WTC11 (cell line): ENCODE data around the gene WDR47.
"Not testable (repeated sequence)": the region's sequence is repeated elsewhere in the genome, so short reads cannot be mapped to it uniquely, and the experiment has no call there.

Source experiments
- ESRRA ChIP-seq: sonication (generic); formaldehyde crosslinking; IDR thresholded peaks from 2 replicates; pipeline ENCODE4 v1.8.1; 2022; ENCODE audit warnings: mild to moderate bottlenecking, missing genetic modification reagents, borderline replicate concordance
- RORB ChIP-seq: fragments of 250-450 bp; sonication (Bioruptor Pico); IDR thresholded peaks from 2 replicates; pipeline ENCODE4 v1.9.0; 2021; ENCODE audit warnings: mild to moderate bottlenecking
- TCF7 ChIP-seq: sonication (generic); formaldehyde crosslinking; IDR thresholded peaks from 2 replicates; pipeline ENCODE4 v1.8.0; 2022; ENCODE audit warnings: mild to moderate bottlenecking, low read depth, missing genetic modification reagents, moderate library complexity
- TF ChIP-seq, protein P1 (sequence below): fragments of 200-600 bp; IDR thresholded peaks from 2 replicates; pipeline ENCODE4 v1.8.0; 2022; ENCODE audit warnings: antibody characterized with exemption
- TF ChIP-seq, protein P2 (sequence below): sonication (generic); formaldehyde crosslinking; IDR thresholded peaks from 2 replicates; pipeline ENCODE4 v1.8.1; 2023; ENCODE audit warnings: mild to moderate bottlenecking, moderate library complexity, missing genetic modification reagents

DNA sequence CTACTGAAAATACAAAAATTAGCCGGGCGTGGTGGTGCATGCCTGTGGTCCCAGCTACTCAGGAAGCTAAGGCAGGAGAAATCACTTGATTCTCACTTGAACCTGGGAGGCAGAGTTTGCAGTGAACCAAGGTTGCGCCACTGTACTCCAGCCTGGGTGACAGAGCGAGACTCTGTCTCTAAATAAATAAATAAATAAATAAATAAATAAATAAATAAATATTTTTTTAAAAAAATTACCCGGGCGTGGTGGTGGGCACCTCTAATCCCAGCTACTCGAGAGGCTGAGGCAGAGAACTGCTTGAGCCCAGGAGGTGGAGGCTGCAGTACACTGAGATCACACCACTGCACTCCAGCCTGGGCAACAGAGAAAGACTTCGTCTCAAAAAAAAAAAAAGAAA is 12.4 kb downstream of the WDR47 start:
- TF ChIP-seq RORB, ESRRA, TCF7 (CRISPR knock-in tag): not testable (repeated sequence)
- TF ChIP-seq, protein P1, sequence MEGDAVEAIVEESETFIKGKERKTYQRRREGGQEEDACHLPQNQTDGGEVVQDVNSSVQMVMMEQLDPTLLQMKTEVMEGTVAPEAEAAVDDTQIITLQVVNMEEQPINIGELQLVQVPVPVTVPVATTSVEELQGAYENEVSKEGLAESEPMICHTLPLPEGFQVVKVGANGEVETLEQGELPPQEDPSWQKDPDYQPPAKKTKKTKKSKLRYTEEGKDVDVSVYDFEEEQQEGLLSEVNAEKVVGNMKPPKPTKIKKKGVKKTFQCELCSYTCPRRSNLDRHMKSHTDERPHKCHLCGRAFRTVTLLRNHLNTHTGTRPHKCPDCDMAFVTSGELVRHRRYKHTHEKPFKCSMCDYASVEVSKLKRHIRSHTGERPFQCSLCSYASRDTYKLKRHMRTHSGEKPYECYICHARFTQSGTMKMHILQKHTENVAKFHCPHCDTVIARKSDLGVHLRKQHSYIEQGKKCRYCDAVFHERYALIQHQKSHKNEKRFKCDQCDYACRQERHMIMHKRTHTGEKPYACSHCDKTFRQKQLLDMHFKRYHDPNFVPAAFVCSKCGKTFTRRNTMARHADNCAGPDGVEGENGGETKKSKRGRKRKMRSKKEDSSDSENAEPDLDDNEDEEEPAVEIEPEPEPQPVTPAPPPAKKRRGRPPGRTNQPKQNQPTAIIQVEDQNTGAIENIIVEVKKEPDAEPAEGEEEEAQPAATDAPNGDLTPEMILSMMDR, result not testable (repeated sequence)
- TF ChIP-seq, protein P2, sequence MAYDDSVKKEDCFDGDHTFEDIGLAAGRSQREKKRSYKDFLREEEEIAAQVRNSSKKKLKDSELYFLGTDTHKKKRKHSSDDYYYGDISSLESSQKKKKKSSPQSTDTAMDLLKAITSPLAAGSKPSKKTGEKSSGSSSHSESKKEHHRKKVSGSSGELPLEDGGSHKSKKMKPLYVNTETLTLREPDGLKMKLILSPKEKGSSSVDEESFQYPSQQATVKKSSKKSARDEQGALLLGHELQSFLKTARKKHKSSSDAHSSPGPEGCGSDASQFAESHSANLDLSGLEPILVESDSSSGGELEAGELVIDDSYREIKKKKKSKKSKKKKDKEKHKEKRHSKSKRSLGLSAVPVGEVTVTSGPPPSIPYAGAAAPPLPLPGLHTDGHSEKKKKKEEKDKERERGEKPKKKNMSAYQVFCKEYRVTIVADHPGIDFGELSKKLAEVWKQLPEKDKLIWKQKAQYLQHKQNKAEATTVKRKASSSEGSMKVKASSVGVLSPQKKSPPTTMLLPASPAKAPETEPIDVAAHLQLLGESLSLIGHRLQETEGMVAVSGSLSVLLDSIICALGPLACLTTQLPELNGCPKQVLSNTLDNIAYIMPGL, result not testable (repeated sequence)
